Measurements from ENCODE around the gene XPR1.
"Not testable (repeated sequence)": the region's sequence is repeated elsewhere in the genome, so short reads cannot be mapped to it uniquely, and the experiment has no call there.

The XPR1 gene

DNA sequence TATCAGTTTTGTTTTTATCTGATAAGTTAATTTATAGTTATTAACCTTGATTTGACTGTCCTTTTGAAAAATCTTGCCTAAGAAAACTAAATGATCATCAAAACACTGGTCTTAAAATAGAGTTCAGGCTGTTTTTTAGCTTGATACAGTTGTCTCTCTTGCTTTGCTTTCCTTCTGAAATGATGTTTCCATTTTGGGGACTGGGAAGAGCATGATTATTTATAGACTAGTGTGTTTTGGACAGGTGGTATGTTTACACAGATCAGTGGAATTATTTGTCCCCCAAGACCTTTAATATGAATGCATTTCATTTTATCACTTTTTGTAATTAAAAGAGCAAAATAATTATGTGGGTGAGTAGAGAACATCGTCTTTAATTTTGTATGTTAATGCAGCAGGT, 90.8 kb downstream of the XPR1 start:
- no peak for DNase-seq (ENCODE audit: low read depth, low spot score)

DNA sequence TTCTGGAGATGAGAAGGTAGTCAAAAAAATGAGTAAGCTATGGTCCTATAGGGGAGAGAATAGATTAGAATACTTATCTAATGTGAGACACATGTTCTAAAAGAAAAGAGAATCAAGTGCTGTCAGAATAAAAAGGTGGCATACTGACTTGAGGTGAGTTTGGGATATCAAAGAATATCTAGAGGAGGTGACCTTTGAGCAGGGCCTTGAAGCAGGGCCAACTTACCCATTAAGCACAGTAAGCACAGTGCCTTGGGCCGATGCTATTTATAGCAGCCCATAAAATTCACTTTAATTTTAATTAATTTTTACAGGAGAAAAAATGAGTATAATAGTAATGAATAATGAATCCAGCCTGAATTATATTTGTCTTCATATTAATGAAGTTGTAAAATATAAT, 92.2 kb downstream of the XPR1 start:
- no peak for DNase-seq (ENCODE audit: low read depth, low spot score)

DNA sequence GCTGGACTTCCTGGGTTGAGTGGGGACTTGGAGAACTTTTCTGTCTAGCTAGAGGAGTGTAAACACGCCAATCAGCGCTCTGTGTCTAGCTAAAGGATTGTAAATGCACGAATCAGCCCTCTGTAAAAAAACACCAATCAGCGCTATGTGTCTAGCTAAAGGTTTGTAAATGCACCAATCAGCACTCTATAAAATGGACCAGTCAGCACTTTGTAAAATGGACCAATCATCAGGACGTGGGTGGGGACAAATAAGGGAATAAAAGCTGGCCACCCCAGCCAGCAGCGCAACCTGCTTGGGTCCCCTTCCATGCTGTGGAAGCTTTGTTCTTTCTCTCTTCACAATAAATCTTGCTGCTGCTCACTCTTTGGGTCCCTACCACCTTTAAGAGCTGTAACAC, 94.2 kb downstream of the XPR1 start:
- not testable (repeated sequence) for DNase-seq (ENCODE audit: low read depth, low spot score)

DNA sequence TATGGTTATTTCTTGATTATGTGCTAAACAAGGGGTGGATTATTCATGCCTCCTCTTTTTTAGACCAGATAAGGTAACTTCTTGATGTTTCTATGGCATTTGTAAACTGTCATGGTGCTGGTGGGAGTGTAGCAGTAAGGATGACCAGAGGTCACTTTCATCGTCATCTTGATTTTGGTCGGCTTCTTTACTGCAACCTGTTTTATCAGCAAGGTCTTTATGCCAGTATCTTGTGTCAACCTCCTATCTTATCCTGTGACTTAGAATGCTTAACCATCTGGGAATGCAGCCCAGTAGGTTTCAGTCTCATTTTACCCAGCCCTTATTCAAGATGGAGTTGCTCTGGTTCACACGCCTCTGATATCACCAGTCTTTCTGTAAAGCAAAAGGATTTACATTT, 95.9 kb downstream of the XPR1 start:
- DNase-seq (ENCODE audit: low read depth, low spot score): not testable (repeated sequence)

DNA sequence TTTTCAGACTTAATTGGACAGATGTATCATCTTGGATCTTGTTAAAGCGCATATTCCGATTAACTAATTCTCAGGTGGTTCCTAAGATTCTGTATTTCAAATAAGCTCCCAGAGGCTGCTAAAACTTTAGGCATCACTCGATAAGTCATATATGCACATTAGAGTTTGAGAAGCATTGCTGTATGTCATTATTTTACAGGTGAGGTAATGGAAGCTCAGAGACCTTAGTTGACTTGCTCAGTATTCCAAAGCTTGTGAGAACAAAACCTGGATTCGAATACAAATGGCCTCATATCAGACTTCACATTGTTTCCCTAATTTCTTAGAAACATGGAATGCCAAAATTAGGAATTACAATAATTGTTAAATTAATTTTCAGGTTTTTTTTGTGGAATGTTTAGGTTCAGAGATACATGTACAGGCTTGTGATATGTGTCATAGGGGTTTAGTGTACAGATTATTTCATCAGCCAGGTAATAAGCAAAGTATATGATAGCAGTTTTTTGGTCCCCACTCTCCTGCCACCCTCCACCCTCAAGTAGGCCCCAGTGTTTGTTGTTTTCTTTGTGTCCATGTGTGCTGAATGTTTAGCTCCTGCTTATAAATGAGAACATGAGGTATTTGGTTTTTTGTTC, 96.8 kb downstream of the XPR1 start:
- no peak for DNase-seq (ENCODE audit: low read depth, low spot score)

DNA sequence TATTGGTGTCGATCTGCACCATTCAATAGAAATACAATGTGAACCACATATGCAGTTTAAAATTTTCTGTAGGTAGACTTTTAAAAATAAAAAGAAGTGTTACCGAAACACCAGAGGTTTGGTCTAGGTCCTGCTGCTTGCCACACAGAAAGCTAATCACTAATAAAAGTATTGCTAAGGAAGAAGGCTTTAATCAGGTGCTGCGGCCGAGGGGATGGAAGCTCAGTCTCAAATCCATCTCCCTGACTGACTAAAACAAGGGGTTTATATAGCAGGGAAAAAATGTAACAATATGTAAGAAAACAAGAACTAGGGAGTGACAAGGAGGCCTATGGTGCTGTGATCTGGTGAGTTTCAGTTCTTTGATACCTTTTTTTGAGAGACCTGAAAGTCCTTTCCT, 99.3 kb downstream of the XPR1 start:
- no peak for DNase-seq (ENCODE audit: low read depth, low spot score)

DNA sequence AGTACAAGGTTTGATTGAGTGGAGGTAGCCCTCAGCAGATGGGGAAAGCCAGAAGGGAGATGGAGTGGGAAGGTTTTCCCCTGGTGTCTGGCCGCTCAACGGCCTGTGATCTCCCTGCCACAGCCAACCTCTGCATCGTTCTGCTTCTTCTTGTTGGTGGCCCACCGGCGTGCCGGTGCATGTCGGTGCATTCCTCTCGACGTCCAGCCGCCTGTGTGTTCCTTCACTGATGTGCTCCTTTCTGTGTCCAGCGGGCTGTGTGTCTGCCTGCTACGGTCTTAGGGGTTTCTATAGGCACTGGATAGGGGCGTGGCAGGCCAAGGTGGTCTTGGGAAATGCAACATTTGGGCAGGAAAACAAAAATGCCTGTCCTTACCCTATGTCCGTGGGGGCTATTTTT, 101.0 kb downstream of the XPR1 start:
- no peak for DNase-seq (ENCODE audit: low read depth, low spot score)

DNA sequence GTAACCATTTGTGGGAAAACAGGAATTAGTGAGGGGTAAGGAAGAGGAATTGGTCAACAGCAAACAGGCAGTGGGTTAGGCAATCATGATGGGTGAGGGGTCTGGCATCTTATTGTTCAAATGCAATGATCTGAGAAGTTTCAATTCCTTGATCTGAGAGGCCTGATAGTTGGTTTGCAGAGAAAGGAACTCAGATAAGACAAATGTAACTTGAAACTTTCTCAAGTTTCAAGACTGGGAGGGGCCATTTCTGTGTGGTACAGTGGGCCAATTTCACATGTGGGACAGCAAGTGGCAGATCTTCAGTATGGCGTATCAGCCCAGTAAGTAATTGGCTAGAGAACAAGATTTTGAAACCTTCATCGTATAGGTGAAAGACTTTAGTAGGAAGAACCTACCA, 102.5 kb downstream of the XPR1 start:
- DNase-seq (ENCODE audit: low read depth, low spot score): no peak

DNA sequence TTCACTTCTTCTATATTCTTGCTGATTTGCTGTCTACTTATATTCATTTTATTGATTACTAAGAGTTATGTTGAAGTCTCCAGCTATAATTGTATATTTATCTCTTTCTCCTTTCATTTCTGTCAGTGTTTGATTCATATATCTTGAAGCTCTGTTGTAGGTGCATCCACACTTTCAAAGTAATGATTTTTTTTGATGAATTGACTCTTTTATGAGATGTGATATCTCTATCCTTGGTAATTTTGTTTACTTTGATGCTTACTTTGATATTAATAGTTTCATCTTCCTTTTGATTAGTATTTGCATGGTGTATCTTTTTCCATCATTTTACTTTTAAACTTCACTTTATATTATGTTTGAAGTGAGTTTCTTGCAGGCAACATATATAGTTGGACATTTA, 110.8 kb downstream of the XPR1 start:
- no peak for DNase-seq (ENCODE audit: low read depth, low spot score)

DNA sequence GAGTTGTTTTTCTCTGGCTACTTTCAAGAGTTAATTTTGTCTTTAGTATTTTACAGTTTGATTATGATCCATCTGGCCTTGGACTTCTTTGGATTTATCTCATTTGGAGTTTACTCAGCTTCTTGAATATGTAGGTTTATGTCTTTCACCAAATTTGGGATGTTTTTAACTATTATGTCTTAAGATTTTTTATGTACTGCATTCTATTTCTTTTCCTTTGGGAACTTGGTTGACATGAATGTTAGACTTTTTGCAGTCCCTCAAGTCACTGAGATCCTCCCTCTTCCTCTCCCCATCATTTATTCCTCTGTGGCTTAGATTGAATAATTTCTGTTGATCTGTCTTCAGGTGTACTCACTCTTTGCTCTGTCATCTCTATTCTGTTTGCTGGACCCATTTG, 112.0 kb downstream of the XPR1 start:
- DNase-seq (ENCODE audit: low read depth, low spot score): no peak

DNA sequence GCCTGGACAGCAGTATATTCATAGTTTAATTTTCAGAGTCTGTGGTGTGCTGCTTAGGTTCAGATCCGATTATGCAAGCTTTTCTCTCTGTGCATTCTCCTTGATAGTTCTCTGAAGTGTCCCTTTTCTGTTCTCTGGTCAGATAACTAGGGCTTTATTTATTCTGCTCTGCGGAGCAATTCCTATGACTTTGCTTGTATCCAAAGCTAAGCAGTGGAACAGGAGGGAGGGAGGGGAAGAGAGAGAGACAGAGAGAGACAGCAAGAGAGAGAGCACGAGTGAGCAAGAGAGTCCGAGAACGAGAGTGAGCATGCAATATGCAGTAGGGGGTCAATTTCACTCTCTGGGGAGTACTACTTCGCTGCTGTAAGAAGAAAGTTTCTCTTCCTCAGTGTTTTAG, 113.3 kb downstream of the XPR1 start:
- DNase-seq (ENCODE audit: low read depth, low spot score): no peak

DNA sequence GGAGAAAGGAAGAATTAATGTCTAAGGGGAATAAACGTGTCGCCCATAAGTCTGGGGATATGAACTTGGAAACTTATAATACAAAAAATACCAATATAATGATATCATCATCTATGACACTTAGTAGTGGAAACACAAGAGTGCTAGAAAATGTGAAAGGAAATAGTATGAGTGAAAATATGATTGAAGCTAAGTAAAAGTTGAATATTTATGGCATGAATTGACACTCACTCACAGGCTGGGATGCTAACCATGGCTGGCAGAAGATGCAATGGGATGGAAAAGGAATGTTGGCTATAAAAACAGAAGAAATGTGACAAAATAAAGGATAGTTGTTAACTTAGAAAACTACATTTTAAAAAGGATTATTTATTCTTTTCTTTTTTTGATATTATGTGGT, 120.1 kb downstream of the XPR1 start:
- no peak for DNase-seq (ENCODE audit: low read depth, low spot score)

DNA sequence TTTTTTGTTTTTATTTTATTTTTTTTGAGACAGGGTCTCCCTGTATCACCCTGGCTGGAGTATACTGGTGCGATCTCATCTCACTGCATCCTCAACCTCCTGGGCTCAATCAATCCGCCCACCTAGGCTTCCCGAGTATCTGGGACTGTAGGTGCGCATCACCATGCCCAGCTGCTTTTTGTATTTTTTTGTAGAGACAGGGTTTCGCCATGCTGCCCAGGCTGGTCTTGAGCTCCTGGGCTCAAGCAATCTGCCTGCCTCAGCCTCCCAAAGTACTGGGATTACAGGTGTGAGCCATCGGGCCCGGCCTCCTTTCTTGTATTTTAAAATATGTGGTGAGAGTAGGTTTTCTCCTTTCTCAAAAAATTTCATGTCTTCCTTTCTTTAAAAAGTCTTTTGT, 122.6 kb downstream of the XPR1 start:
- DNase-seq (ENCODE audit: low read depth, low spot score): no peak

DNA sequence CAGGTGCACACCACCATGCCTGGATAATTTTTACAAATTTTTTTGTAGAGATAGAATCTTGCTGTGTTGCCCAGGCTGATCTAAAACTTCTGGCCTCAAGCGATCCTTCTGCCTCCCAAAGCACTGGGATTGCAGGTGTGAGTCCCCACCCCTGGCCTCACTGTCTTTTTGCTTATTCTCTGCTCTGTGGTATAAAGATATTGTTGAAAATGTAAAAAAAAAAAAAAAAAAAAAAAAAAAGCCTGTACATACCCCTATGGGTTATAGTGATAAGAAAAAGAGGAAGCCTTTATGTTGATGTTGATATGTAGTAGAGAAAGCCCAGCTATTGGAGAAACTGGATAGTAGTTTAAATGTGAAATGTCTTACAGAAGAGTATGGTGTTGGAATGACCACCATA, 125.8 kb downstream of the XPR1 start:
- DNase-seq (ENCODE audit: low read depth, low spot score): no peak

DNA sequence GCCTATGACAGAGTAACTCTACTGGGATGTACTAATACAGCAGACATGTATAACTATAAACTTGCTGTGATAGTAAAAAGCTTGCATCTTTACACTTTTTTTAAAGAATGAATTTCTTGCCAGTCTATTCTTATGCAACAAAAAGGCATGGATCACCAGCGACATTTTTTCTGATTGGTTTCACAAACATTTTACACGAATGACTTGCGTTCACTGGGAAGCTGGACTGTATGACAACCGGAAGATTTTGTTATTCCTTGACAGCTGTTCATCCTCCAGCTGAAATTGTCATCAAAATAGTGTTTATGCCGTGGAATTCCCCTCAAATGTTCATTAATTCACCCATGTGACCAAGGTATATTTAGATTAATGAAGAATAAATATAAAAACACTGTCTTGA, 131.0 kb downstream of the XPR1 start:
- no peak for DNase-seq (ENCODE audit: low read depth, low spot score)

DNA sequence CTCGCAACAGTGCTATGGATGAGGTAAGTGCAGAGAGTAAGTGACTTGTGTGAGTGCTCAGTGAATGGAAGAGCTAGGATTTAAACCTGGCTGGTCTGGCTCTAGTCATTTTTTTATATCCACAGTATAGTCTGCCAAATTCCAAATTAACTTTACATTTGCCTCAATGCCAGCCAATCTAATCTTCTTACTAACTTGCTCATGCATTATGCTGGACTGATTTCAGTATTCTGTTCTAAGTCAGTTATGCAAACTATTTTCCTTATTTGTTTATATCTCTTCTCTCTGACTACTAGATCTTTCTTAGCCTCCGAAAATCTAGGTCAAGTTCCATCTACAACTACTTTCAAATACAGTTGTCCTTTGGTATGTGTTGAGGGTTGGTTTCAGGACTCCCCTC, 133.3 kb downstream of the XPR1 start:
- DNase-seq (ENCODE audit: low read depth, low spot score): no peak

DNA sequence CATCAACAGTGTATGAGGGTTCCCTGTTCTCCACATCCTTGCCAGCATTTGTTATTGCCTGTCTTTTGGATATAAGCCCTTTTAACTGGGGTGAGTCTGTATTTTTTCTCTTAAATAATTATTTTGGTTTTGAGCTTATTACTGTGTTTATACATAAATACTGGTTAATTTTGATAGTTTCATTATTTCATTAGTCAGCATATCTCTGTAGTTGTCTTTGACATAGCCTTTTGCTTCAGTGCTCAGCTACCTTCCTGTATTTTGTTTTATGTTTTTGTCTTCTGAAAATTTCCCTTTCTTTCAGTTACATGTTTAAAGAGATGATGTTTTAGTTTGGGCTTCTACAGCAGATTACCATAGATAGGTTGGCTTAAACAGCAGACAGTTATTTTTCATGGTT, 138.1 kb downstream of the XPR1 start:
- DNase-seq (ENCODE audit: low read depth, low spot score): no peak

DNA sequence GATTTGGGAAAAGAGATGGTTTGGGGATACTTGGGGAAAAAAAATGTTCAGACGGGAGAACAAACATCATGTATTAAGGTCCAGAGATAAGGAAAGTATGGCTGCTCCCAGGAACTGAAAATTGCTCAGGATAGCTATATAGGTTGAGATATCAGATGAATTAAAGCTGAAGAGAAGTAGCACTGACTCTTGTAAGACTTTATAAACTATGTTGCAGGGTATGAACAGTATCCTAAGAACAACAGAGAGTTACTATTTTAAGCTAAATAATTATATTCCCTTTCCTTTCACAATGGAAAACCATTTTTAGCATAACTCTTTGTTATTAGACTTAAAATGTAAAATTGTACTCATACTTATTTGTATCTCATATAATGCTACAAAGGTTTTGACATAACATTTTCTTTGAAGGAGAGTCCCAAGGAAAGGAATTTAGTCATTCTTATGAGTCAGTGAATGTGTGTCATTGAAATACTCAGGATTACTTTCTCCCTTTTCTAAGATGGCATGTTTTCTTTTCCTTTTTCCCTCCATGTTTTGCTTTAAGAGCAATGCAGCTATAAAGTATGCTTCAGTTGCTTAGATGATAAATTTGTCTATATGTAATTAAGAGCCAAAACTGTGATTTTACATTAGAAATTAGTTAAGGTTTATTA, 141.5 kb downstream of the XPR1 start:
- no peak for DNase-seq (ENCODE audit: low read depth, low spot score)

DNA sequence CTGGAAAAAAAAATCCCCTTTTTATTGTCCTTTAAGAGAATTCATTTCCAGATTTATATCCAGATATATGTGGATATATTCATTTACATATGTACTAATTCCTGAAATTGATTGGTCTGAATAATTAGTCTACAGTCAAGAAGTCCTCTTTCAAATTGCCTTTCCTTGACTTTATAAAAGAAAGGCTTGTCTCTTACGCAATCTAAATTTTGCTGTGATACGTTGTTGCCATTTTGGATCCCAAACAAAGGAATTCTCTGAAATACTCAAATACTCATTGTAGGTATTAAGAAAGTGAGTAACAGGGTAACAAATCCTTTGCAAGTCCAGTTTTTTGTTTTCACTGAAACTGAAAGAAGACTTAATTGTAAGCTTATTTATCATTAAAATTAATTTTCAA, 144.0 kb downstream of the XPR1 start:
- no peak for DNase-seq (ENCODE audit: low read depth, low spot score)

DNA sequence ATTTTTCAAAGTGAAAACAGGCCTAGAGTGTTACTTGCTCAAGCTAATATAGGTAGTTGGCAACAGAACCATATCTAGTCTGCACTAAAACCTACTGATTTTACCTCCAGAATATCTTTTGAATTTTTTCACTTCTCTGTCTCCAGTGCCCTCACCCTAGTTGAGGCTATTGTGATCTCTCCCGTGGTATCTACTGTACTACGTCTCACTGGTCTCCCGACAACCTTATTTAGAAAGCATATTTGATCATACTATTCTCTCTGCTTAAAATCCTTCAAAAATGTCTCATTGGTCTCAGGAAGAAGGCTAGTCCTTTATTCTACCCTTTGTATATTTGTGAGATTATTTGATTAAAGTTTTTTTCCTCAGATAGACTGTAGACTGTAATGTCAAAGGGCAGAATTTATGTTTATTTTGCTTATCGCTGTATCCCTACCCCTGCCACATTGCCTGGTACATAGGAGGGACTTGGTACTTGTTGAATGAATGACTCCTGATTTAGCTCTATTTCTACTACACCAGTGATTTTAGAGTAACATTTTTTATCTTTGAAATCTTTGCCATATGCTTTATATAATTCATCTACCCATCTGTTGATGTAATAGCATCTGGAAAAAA, 145.4 kb downstream of the XPR1 start:
- no peak for DNase-seq (ENCODE audit: low read depth, low spot score)

DNA sequence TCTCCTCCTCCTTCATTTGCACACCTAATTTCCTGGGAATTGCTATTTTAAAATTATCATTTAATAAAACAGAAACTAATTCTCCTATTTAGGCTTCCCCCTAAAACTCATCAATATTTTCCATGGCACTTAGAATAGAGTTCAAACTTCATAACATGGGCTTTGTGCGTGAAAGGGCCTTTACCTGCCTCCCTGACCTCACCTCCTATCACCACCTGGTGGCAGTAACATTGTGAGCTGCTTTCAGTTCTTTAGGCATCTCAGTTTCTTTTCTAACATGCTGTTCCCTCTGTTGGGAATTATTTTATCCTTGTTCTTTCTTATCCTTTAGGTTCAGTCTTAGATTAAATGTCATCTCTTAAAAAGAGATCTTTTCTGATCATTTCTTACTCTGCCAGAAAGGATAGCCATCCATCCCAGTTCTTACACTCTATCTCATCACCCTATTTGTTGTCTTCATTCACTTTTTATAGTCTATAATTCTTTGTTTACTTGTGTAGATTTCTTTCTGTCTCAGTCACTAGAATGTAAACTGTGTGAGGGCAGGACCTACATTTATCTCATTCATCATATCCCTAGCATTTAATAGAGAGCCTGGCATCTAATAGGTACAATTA, 147.1 kb downstream of the XPR1 start:
- no peak for DNase-seq (ENCODE audit: low read depth, low spot score)

DNA sequence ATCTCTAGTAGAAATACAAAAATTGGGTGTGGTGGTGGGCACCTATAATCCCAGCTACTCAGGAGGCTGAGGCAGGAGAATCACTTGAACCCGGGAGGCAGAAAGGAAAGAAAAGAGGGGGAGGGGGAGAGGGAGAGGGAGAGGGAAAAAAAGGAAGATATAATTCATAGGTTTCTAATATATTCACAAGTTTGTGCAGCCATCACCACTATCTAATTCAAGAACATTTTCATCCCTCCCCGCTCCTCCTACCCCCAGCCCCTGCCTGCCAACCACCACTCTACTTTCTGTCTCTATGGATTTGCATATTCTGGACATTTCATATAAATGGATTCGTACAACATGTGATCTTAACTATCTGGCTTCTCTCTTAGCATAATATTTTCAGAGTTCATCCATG, 147.8 kb downstream of the XPR1 start:
- DNase-seq (ENCODE audit: low read depth, low spot score): no peak

DNA sequence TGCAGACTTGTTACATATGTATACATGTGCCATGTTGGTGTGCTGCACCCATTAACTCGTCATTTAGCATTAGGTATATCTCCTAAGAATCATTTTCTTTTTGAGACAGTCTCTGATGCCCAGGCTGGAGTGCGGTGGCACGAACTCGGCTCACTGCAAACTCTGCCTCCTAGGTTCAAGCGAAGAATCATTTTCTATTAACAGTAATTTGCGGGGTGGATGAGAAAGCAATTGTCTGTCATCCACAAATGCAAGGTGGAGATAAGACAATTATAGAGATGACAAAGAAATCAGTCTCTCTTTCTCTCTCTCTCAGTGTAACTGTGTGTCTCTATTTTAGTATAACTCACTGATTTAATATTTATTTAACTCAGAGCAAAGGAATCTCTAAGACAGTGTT, 149.9 kb downstream of the XPR1 start:
- DNase-seq (ENCODE audit: low read depth, low spot score): no peak

All from iPS DF 19.7 (cell line).